Loucy (cell line): ENCODE results near the gene BMP6.

ENCODE experiments used
- EZH2phosphoT487 ChIP-seq: fragments of 200-600 bp; IDR thresholded peaks from 2 replicates; pipeline ENCODE4 v1.6.1; 2018; ENCODE audit warnings: antibody characterized with exemption, mild to moderate bottlenecking, moderate library complexity, borderline replicate concordance
- TF ChIP-seq, protein P1 (sequence below): fragments of 200-600 bp; sonication (generic); conservative IDR thresholded peaks from 2 replicates; pipeline ENCODE4 v1.5.1; 2014; ENCODE audit warnings: mild to moderate bottlenecking, antibody characterized with exemption, low read length

GRCh38 chr6:7832904-7833750 lies 107.2 kb downstream of the BMP6 start:
- TF ChIP-seq, protein P1, sequence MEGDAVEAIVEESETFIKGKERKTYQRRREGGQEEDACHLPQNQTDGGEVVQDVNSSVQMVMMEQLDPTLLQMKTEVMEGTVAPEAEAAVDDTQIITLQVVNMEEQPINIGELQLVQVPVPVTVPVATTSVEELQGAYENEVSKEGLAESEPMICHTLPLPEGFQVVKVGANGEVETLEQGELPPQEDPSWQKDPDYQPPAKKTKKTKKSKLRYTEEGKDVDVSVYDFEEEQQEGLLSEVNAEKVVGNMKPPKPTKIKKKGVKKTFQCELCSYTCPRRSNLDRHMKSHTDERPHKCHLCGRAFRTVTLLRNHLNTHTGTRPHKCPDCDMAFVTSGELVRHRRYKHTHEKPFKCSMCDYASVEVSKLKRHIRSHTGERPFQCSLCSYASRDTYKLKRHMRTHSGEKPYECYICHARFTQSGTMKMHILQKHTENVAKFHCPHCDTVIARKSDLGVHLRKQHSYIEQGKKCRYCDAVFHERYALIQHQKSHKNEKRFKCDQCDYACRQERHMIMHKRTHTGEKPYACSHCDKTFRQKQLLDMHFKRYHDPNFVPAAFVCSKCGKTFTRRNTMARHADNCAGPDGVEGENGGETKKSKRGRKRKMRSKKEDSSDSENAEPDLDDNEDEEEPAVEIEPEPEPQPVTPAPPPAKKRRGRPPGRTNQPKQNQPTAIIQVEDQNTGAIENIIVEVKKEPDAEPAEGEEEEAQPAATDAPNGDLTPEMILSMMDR = no peak
- no peak for TF ChIP-seq EZH2phosphoT487
